A549 (cell line): ENCODE data around the gene YBX2.

Source experiments
- RAD21 ChIP-seq, 2 experiments: fragments of >200 bp in 1 of 2; sonication (Bioruptor Twin) in 1 of 2; formaldehyde crosslinking in 1 of 2; IDR thresholded peaks in 1 of 2; conservative IDR thresholded peaks in 1 of 2; 2 replicates in 1 of 2; 3 replicates in 1 of 2; pipeline ENCODE4 v1.6.1; 2012 to 2018; ENCODE audit warnings: inconsistent platforms in 1 of 2
- SMC3 ChIP-seq: fragments of >200 bp; sonication (Bioruptor Twin); formaldehyde crosslinking; IDR thresholded peaks from 3 replicates; pipeline ENCODE4 v1.6.1; 2018; ENCODE audit warnings: inconsistent platforms
- TF ChIP-seq, protein P1 (sequence below): fragments of >200 bp; sonication (Bioruptor Twin); formaldehyde crosslinking; IDR thresholded peaks from 3 replicates; pipeline ENCODE4 v1.5.1; 2016

DNA sequence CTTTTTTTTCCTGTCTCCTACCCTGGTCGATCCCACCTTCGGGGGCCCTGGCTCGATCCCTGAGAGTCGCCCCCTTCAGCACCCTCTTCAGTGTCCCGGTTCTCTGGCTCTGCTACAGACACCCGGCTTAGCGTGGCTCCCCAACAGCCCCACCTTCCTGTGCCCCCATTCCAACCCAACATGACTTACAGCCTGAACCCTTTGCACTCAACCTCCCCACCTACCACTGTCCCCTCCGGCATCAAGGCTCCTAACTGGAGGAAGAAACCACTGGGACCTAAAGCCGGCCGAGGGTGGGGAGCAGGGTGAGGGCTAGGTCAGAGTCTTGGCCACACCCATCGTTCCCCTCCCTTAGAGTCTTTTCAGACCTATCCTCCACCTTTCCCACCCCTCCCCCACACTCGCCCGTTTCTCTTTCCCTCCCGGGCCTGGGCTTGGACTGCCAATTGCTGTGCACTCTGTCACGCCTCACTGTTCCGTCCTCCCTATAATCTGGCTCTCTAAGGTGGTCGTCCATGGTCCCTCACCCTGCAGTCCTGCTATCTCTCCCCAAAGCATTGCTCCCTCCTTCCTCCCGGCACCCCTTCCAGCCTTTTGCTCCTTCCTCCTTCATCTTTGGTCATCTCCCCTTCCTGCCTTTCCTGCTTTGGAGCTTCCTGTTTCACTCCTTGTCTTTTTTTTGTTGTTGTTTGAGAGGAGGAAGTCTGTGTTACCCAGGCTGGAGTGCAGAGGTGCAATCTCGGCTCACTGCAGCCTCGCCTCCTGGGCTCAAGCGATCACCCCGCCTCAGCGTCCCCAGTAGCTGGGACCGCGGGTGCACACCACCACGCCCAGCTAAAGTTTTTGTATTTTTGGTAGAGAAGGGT, 31.3 kb downstream of the YBX2 start:
- TF ChIP-seq, protein P1, sequence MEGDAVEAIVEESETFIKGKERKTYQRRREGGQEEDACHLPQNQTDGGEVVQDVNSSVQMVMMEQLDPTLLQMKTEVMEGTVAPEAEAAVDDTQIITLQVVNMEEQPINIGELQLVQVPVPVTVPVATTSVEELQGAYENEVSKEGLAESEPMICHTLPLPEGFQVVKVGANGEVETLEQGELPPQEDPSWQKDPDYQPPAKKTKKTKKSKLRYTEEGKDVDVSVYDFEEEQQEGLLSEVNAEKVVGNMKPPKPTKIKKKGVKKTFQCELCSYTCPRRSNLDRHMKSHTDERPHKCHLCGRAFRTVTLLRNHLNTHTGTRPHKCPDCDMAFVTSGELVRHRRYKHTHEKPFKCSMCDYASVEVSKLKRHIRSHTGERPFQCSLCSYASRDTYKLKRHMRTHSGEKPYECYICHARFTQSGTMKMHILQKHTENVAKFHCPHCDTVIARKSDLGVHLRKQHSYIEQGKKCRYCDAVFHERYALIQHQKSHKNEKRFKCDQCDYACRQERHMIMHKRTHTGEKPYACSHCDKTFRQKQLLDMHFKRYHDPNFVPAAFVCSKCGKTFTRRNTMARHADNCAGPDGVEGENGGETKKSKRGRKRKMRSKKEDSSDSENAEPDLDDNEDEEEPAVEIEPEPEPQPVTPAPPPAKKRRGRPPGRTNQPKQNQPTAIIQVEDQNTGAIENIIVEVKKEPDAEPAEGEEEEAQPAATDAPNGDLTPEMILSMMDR: no peak
- TF ChIP-seq SMC3 (no peak), RAD21 (conservative IDR thresholded peaks at IDR 0.05 in 1 of 2, IDR thresholded peaks at IDR 0.05 in 1 of 2) (no peak)
